ENCODE data around the gene XPNPEP1.

- TF ChIP-seq CTCF (IDR thresholded peaks at IDR 0.05; ENCODE audit: poor library complexity, severe bottlenecking) (no peak), REST (IDR thresholded peaks at IDR 0.05; ENCODE audit: borderline replicate concordance) (no peak), EZH2 (IDR thresholded peaks at IDR 0.05; ENCODE audit: borderline replicate concordance, insufficient read depth, low read length, poor library complexity, severe bottlenecking) (no peak)
These were observed 38.1 kb upstream of the XPNPEP1 start for GRCh38 chr10:109961174-109962001.

All from neural cell (in vitro differentiated cells).